ENCODE measurements around the gene MYO9B.

GRCh38 chr19:17121736-17122293 lies 46.2 kb downstream of the MYO9B start:
- TF ChIP-seq CTCF (IDR thresholded peaks at IDR 0.05) (no peak), POLR2A (IDR thresholded peaks at IDR 0.05) (no peak)

Data from right lobe of liver (tissue), 4 donors.